Nephron (organoid): ENCODE measurements around the gene STK17A.
"Not testable (repeated sequence)": the region's sequence is repeated elsewhere in the genome, so short reads cannot be mapped to it uniquely, and the experiment has no call there.

Experiments
- H3K27ac Mint-ChIP-seq, 3 experiments: 2 replicates each; pipeline ENCODE4 v1.8.0; 2020; ENCODE audit warnings: mixed read lengths in 3 of 3, mild to moderate bottlenecking in 2 of 3, moderate library complexity in 1 of 3
- H3K27me3 Mint-ChIP-seq: 2 replicates; pipeline ENCODE4 v1.8.0; 2021; ENCODE audit warnings: low read depth, mild to moderate bottlenecking, moderate library complexity, mixed read lengths
- H3K36me3 Mint-ChIP-seq: 2 replicates; pipeline ENCODE4 v1.8.0; 2020; ENCODE audit warnings: low read depth, mixed read lengths
- H3K4me1 Mint-ChIP-seq: 2 replicates; pipeline ENCODE4 v1.8.0; 2020; ENCODE audit warnings: mixed read lengths
- H3K4me3 Mint-ChIP-seq, 3 experiments: 2 replicates each; pipeline ENCODE4 v1.8.0; 2020; ENCODE audit warnings: mild to moderate bottlenecking in 3 of 3, mixed read lengths in 3 of 3, moderate library complexity in 2 of 3
- H3K9me3 Mint-ChIP-seq: 2 replicates; pipeline ENCODE4 v1.8.0; 2020; ENCODE audit warnings: mixed read lengths
- TF ChIP-seq, protein P1 (sequence below), 3 experiments: fragments of 200-600 bp; sonication (generic); IDR thresholded peaks; one replicate each; pipeline ENCODE4 v1.5.0; 2021; ENCODE audit warnings: antibody characterized with exemption in 3 of 3; ENCODE audit not compliant: unreplicated experiment in 3 of 3

STK17A gene

DNA sequence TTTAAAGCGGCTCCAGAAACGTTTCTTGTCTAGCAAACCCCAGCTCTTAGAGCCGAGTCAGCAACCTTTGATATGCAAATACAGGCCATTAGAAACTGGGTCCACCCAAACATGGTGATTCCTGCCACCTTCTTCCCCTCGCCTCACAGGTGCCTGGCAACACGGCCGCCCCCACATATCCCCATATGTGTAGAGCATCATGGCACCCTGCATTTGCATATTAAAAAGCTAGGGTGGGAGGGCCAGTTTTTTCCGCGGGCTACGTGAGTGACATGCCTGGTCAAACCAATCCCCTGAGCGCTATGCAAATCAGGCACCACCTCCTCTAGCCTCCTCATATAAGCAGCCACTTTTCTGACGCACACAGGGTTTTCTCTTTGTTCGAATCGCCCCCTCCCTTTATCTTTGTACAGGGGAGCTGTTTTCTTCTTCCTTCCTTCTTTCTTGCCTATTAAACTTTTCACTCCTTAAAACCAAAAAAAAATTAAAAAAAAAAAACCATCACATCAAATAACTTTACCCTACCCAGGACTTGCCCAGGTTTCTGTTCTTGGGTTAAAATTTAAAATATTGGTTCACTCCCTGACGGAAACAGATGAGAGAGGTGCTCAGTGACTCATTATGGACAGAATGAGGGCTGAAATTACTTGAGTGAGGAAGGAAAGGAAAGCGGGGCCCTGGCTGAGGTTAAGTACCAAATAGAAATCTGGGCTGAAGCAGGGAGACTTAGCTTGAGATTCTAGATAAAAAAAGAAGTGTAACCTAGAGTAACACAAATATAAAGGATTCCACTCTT lies 86.6 kb downstream of the STK17A start:
- Mint-ChIP-seq H3K27me3 (no peaks in the 10 kb centered on the region), H3K36me3 (peaks cover 84% of the 10 kb centered on the region), H3K4me3 (no peak overlapping the region), H3K9me3 (peaks cover 59% of the 10 kb centered on the region), H3K27ac (no peak overlapping the region), H3K4me1 (no peaks in the 10 kb centered on the region)
- TF ChIP-seq, protein P1, sequence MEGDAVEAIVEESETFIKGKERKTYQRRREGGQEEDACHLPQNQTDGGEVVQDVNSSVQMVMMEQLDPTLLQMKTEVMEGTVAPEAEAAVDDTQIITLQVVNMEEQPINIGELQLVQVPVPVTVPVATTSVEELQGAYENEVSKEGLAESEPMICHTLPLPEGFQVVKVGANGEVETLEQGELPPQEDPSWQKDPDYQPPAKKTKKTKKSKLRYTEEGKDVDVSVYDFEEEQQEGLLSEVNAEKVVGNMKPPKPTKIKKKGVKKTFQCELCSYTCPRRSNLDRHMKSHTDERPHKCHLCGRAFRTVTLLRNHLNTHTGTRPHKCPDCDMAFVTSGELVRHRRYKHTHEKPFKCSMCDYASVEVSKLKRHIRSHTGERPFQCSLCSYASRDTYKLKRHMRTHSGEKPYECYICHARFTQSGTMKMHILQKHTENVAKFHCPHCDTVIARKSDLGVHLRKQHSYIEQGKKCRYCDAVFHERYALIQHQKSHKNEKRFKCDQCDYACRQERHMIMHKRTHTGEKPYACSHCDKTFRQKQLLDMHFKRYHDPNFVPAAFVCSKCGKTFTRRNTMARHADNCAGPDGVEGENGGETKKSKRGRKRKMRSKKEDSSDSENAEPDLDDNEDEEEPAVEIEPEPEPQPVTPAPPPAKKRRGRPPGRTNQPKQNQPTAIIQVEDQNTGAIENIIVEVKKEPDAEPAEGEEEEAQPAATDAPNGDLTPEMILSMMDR (IDR thresholded peaks at IDR 0.05; ENCODE audit: unreplicated experiment in 3 of 3), result no peak

DNA sequence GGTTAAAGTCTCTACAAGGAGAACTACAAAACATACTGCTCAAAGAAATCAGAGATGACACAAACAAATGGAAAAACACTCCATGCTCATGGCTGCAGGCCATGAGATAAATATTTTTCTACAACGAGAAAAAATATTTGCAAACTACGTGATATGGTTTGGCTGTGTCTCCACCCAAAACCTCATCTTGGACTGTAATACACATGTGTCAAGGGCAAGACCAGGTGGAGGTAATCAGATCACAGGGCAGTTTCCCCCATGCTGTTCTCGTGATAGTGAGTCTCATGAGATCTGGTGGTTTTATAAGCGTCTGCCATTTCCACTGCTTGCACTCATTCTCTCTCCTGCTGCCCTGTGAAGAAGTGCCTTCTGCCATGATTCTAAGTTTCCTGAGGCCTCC lies 88.6 kb downstream of the STK17A start:
- H3K36me3 Mint-ChIP-seq, result peaks cover 83% of the 10 kb centered on the region

DNA sequence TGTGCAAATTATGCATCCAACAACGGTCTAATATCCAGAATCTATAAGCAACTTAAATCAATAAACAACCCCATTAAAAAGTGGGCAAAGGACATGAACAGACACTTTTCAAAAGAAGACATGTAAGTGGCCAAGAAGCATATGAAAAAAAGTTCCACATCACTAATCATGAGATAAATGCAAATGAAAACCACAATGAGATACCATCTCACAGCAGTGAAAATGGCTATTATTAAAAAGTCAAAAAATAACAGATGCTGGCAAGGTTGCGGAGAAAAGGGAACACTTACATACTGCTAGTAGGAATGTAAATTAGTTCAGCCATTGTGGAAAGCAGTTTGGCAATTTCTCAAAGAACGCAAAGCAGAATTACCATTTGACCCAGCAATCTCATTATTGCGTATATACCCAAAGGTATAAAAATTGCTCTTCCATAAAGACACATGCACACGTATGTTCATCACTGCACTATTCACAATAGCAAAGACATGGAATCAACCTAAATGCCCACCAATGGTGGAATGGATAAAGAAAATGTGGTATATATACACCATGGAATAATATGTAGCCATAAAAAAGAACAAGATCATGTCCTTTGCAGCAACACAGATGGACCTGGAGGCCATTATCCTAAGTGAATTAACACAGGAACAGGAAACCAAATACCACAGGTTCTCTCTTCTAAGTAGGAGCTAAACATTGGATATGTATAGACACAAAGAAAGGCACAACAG lies 90.5 kb downstream of the STK17A start:
- H3K36me3 Mint-ChIP-seq, result peaks cover 73% of the 10 kb centered on the region
- not testable (repeated sequence) for H3K4me1 Mint-ChIP-seq, H3K27ac Mint-ChIP-seq, H3K27me3 Mint-ChIP-seq, H3K4me3 Mint-ChIP-seq
- peaks cover 59% of the 10 kb centered on the region for H3K9me3 Mint-ChIP-seq

More for the DNA sequence above, 88.6 kb downstream of the STK17A start:
- no peaks in the 10 kb centered on the region for H3K4me1 Mint-ChIP-seq
- H3K9me3 Mint-ChIP-seq, result peaks cover 68% of the 10 kb centered on the region
- H3K4me3 Mint-ChIP-seq, result no peak overlapping the region
- no peaks in the 10 kb centered on the region for H3K27me3 Mint-ChIP-seq
- TF ChIP-seq, protein P1 (IDR thresholded peaks at IDR 0.05; ENCODE audit: unreplicated experiment in 3 of 3), result no peak
- H3K27ac Mint-ChIP-seq, result no peak overlapping the region

DNA sequence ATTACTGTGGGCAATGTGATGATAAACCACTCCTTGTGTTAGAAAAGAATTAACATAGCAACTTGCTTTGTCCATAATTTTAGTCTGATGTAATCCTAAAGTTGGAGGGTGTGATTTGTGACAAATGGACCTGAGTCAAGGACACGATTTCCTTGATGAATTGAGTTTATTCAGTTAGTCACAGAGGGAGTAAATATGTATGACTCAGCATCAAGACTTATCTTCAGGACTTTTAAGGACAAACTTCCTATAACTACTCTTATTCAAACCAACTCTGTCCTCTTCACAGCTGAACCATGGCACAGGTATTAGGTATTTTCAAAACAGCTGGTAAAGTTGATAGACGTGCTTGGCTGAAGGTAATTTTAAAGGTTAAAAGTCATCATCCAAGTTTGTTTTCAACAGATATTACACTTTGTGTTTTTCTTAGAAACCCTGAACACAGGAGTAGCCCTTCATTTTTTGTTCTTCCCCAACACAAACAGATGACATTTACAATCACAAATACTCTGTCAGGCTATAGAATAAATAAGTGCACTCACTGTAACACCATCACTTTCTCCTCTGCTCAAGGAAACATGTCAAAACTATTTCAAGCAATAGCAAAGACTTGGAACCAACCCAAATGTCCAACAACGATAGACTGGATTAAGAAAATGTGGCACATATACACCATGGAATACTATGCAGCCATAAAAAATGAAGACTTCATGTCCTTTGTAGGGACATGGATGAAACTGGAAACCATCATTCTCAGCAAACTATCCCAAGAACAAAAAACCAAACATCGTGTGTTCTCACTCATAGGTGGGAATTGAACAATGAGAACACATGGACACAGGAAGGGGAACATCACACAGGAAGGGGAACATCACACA lies 91.9 kb downstream of the STK17A start:
- no peaks in the 10 kb centered on the region for H3K27me3 Mint-ChIP-seq
- H3K9me3 Mint-ChIP-seq, result peaks cover 51% of the 10 kb centered on the region
- H3K27ac Mint-ChIP-seq, result no peak overlapping the region
- H3K4me3 Mint-ChIP-seq, result no peak overlapping the region
- H3K4me1 Mint-ChIP-seq, result peaks cover 5% of the 10 kb centered on the region
- TF ChIP-seq, protein P1 (IDR thresholded peaks at IDR 0.05; ENCODE audit: unreplicated experiment in 3 of 3), result no peak
- H3K36me3 Mint-ChIP-seq, result peaks cover 66% of the 10 kb centered on the region
